Activated gamma-delta T cell (primary cell): ENCODE results near the gene TTC12.
"Not testable (repeated sequence)": the region's sequence is repeated elsewhere in the genome, so short reads cannot be mapped to it uniquely, and the experiment has no call there.

ENCODE experiments used
- DNase-seq: peaks from one replicate; lab custom pipeline; 2025; lab: John Stamatoyannopoulos, UW

The TTC12 gene

DNA sequence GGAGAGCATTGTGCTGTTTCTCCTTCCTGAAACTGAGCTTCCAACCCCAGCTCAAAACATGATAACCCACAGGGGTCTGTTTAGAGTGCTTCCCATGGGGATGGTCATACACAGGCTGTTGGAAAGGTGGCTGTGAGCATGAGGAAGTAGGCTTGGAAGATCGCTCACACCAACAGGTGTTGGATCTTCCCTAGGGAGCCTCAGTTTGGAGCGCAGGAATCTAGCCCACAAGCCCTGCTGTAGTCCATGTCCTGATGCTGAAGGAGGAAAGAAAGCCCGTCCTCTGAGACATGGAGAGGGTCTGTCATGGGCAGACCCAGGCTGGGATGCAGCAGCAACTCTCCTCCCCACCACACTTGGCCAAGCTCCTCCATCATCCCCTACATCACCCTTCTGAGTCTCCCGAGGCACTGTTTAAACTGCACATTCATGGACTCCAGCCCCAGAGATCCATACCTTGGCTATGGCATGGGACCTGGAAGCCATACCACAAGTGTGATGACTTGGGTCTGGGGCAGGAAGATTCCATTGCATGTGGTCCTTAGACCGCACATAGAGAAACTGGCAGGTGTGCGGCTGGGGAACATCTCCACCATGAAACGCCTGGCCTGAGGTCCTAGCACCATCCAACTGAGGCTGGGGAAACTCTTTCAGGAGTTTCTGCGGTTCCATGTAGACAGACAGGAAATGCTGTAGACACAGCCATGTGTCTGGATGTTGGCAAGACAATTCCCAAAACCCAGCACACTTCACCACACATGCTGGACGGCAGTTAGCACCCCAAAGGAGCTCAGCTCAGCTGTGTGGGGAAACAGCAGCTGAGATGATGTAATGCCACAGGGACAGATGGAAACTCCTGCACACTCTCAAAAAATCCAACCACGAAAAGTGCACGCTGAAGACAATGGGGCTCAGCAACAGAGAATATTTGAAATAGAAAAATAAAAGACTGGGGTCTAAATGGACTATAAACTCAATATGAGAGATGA, 27.6 kb upstream of the TTC12 start:
- no peak for DNase-seq

DNA sequence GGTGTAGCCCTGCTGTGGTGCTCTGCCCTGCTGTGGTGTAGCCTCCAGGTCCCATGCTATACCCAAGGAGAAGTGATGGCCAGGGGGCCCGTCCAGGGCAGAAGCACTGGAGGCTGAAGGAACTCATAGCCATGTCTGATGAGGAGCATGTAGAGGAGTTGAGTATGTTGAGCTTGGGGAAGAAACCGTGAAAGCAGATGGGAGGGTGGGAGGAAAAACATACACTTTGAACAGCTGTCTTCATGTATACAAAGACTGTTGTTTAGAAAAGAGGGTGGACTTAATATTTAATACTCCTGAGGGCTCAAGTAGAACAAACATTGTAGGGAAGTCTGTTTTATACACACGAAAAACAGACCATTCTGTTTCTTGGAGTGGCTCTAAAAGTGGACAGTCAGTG, 26.6 kb upstream of the TTC12 start:
- no peak for DNase-seq

DNA sequence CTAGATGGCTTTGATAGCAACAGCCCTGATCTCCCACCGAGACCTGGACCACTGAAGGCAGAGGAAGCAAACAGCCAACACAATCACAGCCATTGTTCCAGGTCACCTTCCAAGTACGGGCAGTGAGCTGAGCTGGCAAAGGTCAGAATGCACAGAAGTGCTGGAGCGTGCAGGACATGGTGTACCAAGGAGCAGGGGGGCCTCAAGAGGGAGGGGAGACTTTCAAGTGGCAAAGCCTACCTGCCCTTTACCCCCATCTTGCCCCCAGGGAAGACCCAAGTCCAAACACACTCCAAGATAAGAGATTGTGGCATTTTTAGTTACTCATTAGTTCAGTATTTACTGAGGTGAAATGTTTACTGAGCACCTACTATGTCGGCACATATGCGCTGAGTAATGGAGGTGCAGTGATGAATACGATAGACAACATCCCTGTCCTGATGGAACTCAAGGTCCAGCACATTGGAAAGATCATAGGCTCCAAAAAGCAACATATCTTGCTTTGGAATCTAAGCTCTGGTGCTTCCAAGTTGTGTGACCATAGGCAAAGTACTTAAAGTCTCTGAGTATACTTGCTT, 26.0 kb upstream of the TTC12 start:
- DNase-seq = no peak

DNA sequence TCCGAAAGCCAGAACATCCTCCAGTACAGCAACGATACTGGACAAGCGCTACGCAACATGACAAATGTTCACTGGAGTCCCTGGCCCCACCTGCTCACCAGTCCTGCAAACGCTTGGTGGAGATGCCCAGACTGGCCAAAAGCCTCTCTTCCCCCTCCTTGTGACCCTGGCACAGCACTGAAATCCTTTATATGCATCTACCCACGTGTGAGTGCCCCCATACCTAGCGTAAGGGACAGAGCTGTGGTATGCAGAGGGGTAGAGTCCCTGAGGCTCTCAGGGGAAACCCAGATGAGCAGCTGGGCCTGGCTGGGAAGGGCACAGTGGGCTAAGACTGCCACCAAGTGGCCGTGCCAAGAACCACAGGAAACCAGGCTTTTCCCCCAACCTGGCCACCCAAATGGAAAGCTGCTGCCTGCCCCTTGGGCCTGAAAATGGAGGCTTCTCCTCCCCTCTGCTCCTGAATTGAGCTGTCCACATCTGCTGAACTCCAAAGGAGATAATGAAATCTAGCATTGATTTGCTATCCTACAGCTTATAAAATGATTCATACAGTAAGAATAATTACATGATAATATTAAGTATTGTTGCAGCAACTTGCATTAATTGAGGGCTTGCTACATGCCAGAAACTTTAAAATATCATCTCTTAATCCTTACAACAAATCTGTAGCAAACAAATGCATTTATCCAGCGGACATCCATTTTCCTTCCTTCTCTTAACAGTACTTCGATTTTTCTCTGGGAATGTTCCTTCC, 24.8 kb upstream of the TTC12 start:
- DNase-seq = no peak

DNA sequence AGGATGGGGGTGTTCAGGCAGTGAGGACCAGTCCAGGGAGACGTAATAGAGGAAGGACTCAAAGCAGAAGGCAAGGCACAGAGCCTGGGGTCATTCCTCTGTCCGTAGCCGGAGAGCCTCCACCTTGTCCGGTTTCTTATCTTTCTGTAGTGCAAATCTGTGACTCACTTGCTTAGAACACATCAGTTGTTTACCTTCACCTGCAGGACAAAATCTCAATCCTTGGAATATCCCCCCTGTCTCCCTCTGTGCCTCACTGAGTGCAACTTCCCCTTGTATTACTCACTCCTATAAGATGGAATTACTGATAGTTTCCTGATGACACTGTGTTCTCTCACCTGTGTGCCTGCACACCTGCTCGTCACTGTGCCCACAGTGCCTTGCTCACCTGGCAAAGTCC, 20.4 kb upstream of the TTC12 start:
- DNase-seq = no peak

DNA sequence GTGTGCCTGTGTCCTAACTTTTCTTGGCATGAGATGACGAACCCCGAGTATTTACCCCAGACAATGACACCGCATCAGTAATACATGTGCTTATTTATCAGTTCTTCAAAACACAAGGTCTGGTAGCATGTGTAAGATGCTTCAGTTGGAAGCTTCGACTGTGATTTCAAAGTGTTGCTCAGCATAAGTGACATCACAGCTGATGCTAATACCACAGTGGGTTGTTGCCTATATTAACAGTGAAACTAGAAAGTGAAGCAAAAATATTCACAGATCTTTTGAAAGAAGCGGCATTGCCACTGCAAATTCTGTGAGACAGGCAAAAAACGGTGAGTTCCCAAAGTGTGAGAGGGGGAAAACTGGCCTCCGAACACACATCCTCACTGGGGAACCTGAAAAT, 18.4 kb upstream of the TTC12 start:
- no peak for DNase-seq

DNA sequence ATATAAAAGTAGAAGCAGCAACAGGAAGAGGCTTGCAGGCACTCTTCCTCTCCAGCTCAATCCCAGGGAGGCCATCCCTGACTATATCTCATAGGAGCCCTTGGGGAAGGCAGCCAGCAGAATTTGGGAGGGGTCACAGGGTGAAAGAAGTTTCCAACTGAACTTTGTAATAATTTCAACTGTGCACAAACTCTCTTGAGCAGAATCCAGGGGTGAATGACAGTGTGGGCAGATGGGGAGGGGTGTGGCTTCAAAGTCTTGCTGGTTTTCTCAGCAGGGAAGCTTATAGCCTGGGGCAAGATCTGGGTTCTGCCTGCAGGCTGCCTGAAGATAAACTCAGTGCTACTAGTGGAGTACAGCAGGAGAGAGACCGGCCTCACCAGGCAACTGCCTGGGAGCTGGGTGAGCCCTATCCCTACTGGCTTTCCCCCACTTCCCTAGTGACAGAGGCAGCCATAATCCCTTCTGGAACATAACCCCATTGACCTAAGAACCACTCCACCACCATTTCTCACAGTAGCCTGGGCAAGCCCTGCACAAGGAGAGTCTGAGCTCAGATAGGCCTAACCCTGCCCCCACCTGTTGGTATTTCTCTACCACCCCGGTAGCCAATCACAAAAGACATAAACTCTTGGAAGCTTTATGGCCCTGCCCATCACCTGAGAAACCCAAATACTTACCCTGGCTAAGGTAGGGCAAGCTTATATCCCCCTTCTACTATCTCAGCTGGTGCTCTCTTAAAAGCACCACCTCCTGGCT, 17.8 kb upstream of the TTC12 start:
- DNase-seq = no peak

DNA sequence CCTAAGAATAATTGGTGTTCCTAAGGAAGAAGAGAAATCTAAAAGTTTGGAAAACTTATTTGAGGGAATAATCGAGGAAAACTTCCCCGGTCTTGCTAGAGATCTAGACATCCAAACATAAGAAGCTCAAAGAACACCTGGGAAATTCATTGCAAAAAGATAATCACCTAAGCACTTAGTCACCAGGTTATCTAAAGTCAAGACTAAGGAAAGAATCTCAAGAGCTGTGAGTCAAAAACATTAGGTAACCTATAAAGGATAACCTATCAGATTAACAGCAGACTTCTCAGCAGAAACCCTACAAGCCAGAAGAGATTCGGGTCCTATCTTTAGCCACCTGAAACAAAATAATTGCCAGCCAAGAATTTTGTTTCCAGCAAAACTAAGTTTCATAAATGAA, 15.9 kb upstream of the TTC12 start:
- DNase-seq = not testable (repeated sequence)

DNA sequence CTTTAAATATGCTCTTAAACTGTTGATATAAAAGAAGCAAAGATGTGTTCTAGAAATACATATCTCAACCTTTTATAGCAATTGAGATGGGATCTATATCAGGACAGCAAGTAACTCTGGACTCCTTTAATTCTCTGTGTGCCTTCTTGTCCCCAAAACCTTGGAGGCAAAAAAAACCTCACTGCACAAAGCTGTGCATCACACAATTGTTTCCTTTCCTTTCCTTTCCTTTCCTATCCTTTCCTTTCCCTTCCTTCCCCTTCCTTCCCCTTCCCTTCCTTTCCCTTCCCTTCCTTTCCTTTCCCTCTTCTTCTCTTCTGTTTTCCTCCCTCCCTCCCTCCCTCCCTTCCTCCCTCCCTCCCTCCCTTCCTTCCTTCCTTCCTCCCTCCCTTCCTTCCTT, 9.5 kb upstream of the TTC12 start:
- DNase-seq = no peak

DNA sequence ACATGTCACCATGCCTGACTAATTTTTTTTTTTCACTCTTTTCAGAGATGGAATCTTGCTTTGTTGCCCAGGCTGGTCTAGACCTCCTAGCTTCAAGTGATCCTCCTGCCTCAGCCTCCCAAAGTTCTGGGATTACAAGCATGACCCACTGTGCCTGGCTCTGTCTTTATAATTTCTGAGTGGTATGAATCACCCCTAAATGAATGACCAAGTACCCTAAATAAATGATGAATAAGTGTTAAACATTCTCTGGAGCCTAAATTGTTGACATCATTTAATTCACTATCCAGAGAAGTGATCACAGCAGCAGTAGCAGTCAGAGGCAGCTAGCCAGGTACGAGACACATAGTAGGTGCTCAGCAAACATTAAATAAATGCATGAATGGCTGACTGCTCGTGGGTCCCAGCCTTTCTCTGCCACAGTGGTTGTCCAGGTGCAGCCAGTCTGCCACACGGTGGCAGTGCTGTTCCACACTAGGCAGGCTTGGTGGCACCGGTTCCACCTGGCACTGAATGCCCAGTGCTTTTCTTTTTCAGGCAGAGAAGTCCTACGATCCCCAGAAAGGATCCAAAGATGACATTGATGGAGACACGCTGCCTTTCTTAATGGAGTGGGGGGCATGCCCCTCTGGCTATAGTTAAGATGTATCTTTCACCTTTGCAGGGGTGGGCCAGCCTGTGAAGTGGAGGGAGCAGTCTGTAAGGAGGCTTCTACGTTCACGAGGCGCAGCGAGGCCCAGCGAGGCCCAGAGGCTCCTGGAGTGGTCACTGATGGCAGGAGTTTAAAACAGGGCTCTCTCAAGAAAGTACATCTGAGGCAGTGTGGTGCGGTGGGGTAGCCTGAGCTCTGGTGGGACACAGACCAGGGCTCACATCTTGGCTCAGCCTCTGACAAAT, 8.7 kb upstream of the TTC12 start:
- DNase-seq = no peak

DNA sequence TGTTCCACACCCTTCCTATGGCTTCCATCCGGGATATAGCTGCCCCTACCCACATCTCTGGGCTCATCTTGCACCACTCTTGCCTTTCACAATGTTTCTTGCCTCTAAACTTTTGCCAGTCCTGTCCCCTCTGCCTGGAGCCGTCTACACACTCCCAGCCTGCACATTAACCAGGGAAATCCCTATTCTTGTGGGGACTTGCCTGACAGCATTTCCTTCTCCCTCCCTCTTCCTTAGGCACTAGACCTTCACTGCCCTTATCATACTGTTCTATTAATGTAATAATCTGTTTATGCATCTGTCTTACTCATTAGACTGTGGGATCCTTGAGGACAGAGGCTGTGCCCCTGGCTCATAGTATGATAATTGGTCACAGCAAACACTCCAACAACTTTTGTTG, 5.8 kb upstream of the TTC12 start:
- no peak for DNase-seq

DNA sequence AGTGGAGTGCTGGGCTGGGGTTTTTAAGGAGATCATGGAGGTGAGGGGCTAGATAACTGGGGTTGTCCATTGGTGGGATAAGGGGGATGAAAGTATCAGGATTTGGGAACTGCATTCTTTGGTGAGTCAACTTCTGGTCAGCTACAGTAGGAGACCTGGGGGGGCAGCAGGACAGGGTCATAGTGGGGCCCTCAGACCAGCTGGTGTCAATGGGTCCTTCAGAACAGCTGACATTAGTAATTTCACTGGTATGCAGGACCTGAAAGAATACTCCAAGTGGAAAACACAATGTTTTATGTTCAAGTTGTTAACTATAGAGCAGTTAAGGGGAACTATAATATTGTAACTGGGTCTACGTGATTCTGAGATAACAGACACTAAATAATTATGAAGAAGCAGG, 2.8 kb upstream of the TTC12 start:
- DNase-seq = no peak

DNA sequence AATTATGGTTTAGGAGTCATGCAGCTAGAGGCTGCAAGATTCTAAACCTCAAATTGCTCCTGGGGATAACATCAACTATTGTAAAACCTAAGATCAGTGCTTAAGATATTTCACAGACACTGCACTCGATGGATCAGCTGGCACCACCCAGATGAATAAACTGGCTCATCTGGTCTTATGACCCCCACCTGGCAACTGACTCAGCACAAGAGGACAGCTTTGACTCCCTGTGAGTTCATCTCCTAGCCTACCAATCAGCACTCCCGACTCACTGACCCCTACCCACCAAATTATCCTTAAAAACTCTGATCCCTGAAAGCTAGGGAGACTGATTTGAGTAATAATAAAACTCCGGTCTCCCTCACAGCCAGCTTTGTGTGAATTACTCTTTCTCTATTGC, 782 bp upstream of the TTC12 start:
- no peak for DNase-seq

DNA sequence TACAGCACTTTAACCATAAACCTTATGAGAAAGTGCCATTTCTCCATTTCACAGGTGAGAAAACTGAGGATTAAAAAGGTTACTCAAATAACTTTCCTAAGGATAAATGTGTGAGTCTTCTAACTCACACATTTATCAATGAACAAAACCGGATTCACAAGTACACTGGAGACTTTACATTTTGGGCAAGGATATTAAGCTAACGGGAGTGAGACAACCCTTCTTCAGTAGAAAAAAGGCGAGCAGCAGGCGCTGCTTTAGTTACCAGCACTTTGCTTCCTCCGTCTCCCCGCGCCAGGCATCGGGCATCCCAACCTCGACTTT, 356 bp upstream of the TTC12 start:
- no peak for DNase-seq

DNA sequence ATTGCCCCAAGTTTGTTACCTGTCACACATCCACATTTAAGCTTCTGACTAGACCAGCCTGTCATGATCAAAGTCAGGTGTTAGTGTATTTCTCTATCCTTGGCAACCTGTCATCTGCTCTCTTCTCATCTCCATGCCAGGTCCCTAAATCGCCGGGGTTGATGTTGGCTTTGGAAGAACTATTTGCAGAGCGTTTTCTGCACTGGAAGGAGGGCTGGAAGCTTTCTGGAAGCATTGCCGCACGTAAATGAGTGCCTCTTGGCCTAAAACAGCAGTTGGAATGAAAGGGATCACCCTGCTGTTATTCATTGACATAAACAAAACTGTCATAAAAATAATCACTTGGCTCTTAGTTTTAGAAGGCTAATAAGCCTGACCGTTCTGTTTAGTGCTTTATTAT, 1.4 kb downstream of the TTC12 start:
- no peak for DNase-seq

DNA sequence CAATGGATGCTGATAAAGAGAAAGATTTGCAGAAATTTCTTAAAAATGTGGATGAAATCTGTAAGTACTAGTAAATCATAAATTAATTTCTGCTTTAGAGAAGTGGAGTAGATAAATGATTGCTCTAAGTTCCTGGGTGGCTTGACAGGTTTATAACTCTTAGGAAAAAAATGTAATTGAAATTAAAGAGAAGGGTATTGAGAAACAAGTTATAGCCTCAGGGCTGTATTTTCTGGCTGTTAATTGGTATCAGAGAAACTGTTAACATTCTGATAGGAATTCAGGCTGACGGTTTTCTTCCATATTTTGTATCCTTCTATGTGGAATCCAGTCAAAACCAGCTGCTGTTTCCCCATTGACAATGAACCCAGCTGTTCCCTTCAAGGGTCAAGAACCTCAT, 1.9 kb downstream of the TTC12 start:
- DNase-seq = no peak

DNA sequence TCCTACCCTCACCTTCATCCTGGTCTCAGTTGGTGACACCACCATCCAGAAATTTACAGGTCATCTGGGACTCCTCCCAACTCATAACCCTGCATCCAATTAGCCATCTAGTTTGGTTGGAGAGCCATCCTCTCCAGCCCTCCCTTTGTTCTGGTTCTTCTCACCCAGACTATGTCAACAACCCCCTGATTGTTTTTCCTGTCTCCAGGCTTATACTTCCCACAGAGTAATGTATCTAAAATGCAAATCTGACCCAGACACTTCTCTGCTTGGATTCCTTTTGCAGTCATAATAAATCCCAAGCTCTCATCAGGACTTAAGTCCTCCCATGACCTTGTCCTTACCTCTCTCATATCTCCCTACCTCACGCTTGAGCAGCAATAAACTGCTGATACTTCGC, 3.0 kb downstream of the TTC12 start:
- no peak for DNase-seq

DNA sequence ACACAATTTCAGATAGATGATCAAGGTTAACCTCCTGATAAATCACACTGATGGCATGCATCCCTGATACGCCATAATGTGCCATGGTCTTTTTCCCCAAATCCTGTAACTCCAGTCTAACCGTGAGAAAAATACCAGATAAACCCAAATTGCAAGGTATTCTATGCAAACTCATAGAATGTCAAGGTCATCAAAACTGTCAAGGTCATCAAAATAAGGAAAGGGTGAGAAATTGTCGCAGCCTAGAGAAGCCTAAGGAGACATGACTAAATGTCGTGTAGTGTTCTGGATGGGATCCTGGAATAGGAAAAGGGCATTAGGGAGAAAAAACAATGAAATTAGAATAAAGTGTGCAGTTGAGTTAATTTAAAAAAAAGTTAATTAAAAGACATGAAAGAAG, 4.7 kb downstream of the TTC12 start:
- DNase-seq = no peak

DNA sequence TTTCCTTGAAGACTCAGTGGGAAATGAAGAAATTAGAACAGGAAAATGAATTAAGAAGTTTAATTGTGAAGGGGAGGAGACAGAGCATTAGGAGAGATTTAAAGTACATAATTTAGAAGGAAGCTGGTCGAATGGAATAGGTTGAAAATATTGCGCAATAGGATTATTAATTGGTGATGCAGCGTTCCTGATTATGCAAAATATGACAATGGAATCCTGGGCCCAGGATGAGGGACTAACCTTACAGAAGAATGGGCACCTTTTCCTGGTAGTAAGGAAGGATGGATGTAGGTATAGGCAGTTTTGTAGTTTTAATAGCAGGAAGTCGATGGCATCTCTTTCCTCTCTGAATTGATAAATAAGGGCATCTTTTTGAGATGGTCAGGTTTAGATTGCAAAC, 7.8 kb downstream of the TTC12 start:
- DNase-seq = no peak

DNA sequence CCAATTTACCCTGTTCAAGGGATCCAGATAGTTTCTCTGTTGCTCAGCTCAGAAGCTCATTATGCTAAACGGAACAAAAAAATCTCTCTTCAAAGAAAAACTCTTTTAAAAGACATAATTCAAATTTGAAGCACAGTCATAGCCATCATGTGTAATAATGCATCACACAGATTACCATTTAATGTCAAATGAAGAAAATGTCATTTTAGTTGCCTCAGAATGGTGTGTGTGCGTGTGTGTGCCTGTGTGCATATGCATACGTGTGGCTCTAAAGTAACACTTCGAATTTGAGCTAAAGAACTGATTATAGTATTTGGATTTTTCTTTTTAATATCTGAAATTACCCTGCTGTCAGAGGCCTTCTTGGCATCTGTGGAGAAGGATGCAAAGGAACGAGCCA, 9.9 kb downstream of the TTC12 start:
- no peak for DNase-seq

DNA sequence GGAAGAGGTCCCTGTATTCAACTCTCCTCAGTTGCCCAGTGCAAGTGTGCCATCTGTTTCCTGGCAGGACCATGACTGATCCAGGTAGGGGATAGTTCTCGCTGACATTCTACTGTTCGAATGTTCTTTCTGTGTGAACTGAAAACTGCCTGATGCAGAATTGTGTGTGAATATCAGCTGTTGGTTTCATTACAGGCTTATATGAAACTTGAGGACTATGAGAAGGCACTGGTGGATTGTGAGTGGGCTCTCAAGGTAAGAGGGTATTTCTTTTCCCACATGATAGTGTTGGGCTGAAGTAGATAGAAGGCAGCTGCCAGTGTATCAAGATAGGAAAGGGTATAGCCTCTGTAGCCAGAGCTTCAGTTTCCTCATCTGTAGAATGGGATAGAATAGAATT, 15.3 kb downstream of the TTC12 start:
- DNase-seq = no peak
